ENCODE data around the gene AP4S1. TPM values are rescaled to one million over a fixed set of nuclear protein-coding genes. Genes with fewer than 3 reads are reported as not detected.
"Not testable (repeated sequence)": the region's sequence is repeated elsewhere in the genome, so short reads cannot be mapped to it uniquely, and the experiment has no call there.

AP4S1 gene
- total RNA-seq, 1 donor from 2014 or later = 6.4 TPM

DNA sequence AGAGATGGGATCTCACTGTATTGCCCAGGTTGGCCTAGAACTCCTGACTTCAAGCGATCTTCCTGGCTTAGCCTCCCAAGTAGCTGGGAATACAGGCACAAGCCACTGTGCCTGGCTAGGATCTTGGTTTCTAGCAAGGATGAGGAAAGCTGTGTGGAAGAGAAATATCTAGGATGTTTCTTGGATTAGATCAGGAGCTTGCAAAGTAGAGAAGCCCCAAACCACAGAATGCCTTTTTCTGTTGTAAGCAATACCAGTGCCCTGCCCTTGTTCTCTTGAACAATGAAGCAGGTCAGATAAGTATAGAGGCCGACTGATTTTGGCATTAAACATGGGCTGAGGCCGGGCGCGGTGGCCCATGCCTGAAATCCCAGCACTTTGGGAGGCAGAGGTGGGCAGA, 45.0 kb downstream of the AP4S1 start:
- DNase-seq = no peak
- intact Hi-C loops (cut with micrococcal nuclease) = no loop called here
- no peak for ATAC-seq

DNA sequence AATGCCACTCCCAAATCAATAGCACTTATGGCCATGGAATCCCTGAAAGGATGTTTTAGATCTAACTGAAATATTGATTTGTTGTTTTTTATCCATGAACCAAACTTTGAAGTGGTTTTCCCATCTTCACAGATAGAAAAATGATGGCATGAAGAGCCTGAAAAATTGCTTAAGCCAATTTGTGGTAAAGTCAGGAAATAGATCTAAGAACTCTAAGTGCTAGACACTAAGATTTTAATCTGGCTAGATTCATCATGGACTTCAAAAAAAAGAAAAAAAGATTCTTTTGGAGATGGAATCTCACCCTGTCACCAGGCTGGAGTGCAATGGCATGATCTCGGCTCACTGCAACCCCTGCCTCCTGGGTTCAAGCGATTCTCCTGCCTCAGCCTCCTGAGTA, 45.7 kb downstream of the AP4S1 start:
- ATAC-seq (no peak), DNase-seq (no peak)
- intact Hi-C loops (cut with micrococcal nuclease) = no loop called here

DNA sequence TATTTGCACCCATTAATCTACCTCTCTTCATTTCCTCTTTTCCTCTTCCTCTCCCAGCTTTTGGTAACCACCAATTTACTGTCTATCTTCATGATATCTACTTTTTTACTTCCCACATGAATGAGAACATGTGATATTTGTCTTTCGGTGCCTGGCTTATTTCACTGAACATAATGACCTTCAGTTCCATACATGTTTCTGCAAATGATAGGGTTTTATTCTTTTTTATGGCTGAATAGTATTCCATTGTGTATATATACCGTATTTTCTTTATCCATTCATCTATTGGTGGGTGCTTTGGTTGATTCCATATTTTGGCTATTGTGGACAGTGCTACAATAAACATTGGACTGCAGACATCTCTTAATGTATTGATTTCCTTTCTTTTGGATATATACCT, 49.7 kb downstream of the AP4S1 start:
- intact Hi-C loops (cut with micrococcal nuclease) = no loop called here
- no peak for ATAC-seq
- no peak for DNase-seq

DNA sequence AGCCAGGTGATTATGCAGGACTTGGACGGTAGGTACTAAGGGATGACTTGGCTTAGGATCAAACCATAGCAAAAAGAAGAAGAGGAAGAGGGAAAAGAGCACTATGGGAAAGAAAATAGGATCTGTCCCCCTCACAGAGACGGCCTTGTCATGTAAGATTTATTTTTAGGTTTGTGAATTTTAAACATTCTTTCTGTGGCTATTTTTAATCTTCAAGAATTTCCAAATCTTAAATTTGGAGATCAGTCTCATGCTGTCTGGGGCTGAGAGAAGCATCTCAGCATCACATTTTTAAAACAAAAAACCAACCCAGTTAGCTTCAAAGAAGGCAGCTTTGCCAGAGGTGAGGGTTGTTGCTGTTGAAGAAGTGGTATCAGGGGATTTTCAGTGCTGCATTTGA, 53.3 kb downstream of the AP4S1 start:
- DNase-seq (no peak), ATAC-seq (no peak)
- intact Hi-C loops (cut with micrococcal nuclease) = no loop called here

DNA sequence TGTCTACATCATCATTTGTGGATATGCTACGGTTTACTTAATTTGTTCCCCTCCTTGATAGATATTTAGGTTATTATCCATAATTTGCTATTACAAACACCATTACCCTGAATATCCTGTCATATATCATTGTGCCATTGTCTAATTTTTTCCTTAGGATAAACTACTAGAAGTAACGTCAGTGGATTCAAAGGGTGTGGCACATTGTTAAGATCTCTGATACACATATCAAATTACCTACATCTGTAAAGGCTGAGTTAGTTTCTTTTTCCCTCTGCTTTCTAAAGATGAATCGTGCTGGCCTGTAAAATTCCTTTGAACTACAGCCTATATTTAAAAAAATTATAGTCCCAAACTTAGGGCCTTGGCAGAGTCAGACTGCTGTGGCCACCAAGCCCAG, 54.6 kb downstream of the AP4S1 start:
- ATAC-seq (no peak), DNase-seq (no peak)
- intact Hi-C loops (cut with micrococcal nuclease) = loop anchor here (5.0 kb wide), 1 partner anchor 98 kb away; no protein-coding TSS in a partner anchor

DNA sequence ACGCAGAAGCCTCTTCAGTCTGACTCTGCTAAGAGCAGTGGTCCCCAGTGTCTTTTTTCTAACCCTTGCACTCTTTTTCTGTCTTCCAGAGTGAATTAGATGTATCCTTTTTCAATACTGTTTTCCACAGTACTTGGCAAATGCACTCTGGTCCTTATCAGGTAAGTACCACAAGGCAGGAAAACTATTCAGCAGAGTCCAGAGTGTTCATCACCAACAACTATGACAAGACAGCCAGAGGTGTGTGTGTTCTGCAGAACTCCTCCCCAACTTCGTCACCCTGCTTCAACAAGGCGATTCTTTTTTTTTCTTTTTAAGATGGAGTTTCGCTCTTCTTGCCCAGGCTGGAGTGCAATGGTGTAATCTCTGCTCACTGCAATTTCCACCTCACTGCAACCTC, 55.0 kb downstream of the AP4S1 start:
- no peak for ATAC-seq
- no peak for DNase-seq
- intact Hi-C loops (cut with micrococcal nuclease) = loop anchor here (5.0 kb wide), 1 partner anchor 98 kb away; no protein-coding TSS in a partner anchor

DNA sequence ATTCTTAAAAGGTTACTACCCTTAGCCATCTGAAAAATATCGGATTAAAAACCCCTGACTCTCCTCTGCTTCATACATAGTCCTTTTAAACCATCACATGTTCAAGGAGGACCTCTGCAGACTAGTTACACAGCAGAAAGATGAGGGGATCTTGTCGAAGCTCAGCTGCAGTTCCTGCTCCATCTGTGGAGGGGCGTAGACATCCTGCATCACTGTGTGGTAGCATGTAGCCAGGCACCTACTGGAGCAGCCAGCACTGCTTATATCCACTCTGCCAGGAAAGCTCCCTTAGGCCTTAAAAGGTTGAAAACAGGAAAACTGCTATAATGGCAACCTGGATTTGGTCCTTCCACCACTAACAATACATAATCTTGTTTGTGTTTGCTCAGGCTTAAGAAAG, 58.3 kb downstream of the AP4S1 start:
- intact Hi-C loops (cut with micrococcal nuclease) = loop anchor here (5.0 kb wide), 1 partner anchor 101 kb away; no protein-coding TSS in a partner anchor
- no peak for ATAC-seq

DNA sequence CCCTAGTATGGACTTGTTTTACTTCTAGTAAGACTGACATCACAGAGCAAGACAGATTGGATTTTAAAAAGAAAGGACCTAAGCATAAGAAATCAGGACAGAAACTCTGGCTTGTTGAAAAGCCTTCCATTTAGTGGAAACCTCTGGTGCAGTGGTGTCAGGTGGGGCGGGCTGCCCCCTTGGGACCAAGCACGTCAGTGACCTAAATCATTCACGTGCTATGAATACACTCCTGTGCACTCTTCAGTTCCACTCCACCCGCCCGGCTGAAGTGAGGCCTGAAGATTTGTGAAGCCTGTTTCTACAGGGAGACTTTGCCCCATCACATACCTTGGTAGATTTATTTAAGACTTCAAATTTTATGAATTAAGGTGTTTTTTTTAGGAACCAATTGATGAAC, 58.9 kb downstream of the AP4S1 start:
- ATAC-seq (no peak), DNase-seq (no peak)
- intact Hi-C loops (cut with micrococcal nuclease) = loop anchor here (5.0 kb wide), 1 partner anchor 102 kb away; no protein-coding TSS in a partner anchor

More for the DNA sequence above, 58.3 kb downstream of the AP4S1 start:
- DNase-seq = no peak

DNA sequence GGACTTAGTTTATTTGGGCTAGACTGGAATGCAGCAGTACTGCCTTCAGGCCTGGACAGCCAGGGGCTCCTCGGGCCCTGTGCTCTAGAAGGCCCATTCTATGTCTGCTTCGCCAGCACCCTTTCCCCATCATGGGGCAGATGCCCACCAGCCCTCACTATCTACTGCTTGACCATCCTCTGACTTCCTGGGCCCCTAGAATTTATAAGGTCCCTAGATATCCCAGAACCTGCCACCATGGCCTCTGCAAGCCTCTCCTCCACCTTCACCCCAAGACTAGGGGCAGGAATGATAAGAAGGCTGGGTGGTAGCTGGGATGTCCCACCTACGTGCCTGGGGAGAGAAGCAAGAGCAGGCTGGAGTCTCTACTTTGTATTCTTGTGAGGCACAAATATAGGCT, 59.6 kb downstream of the AP4S1 start:
- DNase-seq (no peak), ATAC-seq (no peak)
- intact Hi-C loops (cut with micrococcal nuclease) = no loop called here

DNA sequence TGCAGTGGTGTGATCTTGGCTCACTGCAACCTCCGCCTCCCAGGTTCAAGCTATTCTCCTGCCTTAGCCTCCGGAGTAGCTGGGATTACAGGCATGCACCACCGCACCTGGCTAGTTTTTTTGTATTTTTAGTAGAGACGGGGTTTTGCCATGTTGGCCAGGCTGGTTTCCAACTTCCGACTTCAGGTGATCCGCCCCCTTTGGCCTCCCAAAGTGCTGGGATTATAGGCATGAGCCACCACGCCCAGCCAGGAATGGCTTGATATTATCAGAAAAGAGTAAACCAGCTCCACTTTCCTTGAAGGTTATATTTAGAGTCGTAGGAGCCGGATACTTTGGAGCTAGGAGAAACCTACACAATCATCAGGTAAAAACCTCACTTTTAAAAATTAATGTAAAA, 61.0 kb downstream of the AP4S1 start:
- intact Hi-C loops (cut with micrococcal nuclease); DNase-seq; ATAC-seq: not testable (repeated sequence)

DNA sequence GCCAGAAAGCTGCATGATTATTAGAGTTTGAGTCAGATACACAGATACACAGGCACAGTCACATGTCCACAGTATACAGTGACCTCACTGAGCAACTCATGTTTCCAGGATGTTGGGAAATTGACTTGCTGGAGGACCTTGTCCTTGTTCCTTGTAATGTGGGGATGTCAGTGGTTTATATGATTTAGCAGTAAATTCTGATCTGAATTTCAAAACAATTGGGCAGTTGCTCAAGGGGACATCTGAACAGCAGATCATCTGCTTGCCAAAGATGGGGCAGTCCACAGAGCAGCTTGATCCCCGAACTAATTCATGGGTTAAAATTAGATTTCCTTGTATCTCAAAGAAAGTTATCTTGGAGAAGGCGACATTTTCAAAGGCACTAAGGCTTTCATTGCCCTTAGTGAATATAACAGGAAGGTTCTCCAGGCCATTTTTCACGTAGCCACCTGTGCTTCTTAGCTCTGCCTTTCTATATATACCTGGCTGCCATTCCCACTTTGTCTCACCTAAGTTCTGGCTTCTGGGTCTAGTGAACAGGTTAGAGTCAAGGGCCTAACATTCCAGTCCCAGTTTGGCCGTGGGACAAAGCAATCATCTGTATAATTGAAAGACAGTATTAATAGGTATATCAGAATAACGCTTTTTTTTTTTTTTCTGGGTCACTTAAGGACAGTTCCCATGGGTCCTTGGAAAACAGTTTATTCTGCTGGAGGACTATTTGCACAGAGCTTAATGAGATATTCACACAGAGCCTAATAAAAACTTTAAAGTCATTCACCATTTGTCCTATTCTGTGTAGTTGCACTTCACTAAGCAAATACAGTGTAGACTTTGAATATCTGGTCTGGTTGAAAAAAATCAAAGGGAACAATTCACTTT, 65.7 kb downstream of the AP4S1 start:
- no peak for DNase-seq
- ATAC-seq = peak; percentile 89
- intact Hi-C loops (cut with micrococcal nuclease) = no loop called here

DNA sequence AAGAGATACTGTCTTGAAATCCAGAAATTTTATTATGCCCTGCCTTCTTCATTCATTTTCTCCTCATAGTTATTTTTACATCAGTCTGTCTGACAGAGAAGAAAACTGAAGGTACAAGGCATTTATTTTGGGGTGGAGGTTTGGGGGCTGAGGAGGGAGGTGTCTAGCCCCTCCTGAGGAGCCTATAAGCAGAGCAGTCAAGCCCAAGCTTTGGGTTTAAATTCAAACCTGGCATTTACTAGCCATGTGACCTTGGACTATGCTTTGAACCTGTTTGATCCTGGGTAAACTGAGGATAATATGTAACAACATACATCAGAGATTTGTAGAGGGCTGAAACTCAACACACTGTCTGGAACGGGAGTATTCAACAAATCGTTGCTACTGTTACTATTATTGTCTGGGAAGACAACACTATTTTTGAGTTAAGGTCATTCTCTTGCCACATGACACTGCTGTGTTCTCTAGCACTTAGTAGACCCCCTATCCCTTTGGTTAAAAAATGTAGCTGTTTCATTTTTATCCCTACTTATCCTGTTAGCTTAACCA, 66.8 kb downstream of the AP4S1 start:
- DNase-seq (no peak), ATAC-seq (no peak)
- intact Hi-C loops (cut with micrococcal nuclease) = no loop called here

DNA sequence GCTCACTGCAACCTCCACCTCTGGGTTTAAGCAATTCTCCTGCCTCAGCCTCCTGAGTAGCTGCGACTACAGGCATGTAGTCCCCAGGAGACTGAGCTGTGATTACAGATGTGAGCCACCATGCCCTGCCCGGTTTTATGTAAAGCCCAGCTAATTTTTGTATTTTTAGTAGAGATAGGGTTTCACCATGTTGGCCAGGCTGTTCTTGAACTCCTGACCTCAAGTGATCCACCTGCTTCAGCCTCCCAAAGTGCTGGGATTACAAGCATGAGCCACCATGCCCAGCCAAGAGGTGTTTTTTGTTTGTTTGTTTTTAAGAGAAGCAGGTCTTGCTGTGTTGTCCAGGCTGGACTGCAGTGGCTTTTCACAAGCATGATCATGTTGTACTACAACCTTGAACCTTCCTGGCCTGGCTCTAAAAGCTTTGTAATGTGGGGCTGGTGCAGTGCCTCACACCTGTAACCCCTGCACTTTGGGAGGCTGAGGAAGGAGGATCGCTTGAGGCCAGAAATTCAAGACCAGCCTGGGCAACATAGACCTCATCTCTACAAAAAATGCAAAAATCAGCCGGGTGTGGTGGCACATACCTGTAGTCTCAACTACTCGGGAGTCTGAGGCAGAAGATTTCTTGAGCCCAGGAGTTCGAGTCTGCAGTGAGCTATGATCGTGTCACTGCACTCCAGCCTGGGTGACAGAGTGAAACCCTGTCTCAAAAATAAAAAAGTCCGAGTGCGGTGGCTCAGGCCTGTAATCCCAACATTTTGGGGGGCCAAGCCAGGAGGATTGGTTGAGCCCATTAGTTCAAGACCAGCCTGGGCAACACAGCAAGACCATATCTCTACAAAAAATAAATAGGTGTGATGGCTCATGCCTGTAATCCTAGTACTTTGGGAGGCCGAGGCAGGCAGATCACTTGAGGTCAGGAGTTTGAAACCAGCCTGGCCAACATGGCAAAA, 68.7 kb downstream of the AP4S1 start:
- ATAC-seq; DNase-seq; intact Hi-C loops (cut with micrococcal nuclease): not testable (repeated sequence)

DNA sequence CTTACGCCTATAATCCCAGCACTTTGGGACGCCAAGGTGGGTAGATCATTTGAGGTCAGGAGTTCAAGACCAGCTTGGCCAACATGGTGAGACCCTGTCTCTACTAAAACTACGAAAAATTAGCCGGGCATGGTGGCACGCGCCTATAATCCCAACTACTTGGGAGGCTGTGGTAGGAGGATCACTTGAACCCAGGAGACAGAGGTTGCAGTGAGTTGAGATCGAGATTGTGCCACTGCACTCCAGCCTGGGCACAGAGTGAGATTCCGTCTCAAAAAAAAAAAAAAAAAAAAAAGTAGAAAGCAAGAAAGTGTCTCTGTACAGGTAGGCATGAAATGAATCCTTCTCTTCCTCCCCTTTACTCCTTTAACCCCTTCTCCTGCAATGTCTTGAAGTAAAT, 70.4 kb downstream of the AP4S1 start:
- ATAC-seq; DNase-seq; intact Hi-C loops (cut with micrococcal nuclease): not testable (repeated sequence)

DNA sequence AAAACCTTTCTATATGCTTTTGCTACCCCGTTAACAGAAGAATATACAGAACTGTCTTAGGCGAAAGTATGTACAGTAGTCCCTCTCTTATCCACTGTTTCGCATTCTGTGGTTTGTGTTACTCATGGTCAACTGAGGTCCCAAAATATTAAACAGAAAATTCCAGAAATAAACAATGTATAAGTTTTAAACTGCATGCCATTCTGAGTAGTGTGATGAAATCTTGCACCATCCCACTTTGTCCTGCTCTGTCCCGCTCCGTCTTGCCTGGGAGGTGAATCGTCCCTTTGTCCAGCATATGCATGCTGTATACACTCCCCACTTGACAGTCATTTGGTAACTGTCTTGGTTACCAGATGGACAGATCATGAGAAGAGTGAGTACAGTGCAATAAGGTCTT, 70.8 kb downstream of the AP4S1 start:
- no peak for ATAC-seq
- intact Hi-C loops (cut with micrococcal nuclease) = no loop called here
- no peak for DNase-seq

DNA sequence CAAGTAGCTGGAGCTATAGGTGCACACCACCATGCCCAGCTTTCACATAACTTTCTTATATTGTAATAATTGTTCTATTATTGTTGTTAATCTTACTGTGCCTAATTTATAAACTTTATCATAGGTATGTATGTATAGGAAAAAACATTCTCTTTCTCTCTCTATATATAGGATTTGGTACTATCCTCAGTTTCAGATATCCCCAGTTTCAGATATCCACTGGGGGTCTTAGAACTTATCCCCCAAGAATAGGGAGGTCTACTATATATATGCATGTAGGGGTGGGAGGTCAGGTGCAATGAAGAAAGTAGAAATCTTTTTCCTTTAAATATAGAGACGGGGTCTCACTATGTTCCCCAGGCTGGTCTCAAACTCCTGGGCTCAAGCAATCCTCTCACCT, 71.6 kb downstream of the AP4S1 start:
- ATAC-seq (no peak), DNase-seq (no peak)
- intact Hi-C loops (cut with micrococcal nuclease) = no loop called here

DNA sequence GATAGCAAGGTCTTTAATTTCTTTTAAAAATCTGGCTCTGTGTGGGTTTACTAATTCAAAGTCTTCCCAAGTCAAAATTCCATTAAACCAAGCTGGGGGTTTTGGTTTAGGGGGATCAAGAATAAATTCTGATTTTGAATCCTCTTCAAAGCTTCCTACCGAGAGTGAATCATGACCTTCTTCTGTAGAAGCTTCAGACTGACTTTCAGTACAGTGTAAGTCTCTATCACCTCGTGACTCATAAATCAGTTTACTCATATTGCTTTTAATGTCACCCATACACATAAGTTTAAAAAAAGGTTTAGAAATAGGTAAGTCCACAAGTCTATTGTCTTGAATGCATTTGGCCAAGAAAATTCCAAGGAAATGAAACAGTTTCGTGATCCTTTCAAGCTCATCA, 81.3 kb downstream of the AP4S1 start:
- intact Hi-C loops (cut with micrococcal nuclease) = loop anchor here (10.0 kb wide), 1 partner anchor 58 kb away; no protein-coding TSS in a partner anchor
- no peak for DNase-seq
- ATAC-seq = no peak

DNA sequence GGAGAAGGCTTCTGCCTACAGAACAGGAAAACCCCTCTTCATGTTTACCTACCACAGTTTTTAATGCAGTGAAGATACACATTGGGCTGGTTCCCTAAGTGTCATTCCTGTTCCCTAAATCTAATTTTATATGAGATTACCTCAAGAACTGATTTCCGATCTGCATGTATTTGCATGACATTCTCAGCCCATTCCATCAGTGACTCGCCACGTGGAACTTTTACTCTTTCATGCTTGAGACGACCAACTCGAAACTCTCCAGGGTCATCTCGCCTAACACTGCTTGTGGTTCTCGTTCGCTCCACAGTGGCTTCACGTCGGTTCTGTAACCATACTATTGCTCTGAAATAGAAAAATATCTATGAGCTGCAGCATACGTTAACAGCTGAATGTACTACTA, 83.8 kb downstream of the AP4S1 start:
- intact Hi-C loops (cut with micrococcal nuclease) = loop anchor here (10.0 kb wide), 1 partner anchor 56 kb away; no protein-coding TSS in a partner anchor
- ATAC-seq (no peak), DNase-seq (no peak)

DNA sequence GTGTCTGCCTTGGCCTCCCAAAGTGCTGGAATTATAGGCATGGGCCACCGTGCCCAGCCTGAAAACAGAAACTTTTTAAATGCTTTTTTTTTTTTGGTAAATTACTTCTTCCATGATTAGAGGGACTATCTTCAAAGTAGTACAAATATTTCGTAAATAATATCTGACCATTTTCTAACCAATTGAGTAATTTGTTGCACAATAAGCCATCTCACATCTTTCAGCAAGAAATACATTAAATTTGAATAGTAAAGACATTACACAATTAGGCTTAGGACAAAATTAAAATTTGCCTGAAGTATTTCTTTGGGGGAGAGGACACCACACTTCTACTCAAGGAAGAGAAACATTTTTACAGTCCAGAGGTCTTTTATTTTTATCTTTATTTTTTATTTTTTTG, 85.4 kb downstream of the AP4S1 start:
- no peak for ATAC-seq
- intact Hi-C loops (cut with micrococcal nuclease) = no loop called here
- no peak for DNase-seq
